K562 (cell line): Measurements from ENCODE around the gene SRSF1.

Experiments
- BDP1 ChIP-seq: IDR thresholded peaks from 3 replicates; pipeline ENCODE4 v1.6.1; 2011; ENCODE audit not compliant: insufficient read length, insufficient read depth
- MAX ChIP-seq: sonication (generic); formaldehyde crosslinking; IDR thresholded peaks from 2 replicates; pipeline ENCODE4 v1.9.0; 2022; ENCODE audit warnings: mild to moderate bottlenecking, missing genetic modification reagents
- MNT ChIP-seq, 2 experiments: fragments of 450-650 bp; conservative IDR thresholded peaks; 2 replicates each; pipeline ENCODE4 v1.6.1; 2017; ENCODE audit warnings: mild to moderate bottlenecking in 2 of 2, moderate library complexity in 2 of 2
- NR2C2 ChIP-seq, 2 experiments: fragments of 200-800 bp in 1 of 2; sonication (Bioruptor generic) in 1 of 2; sonication (generic) in 1 of 2; formaldehyde crosslinking in 1 of 2; IDR thresholded peaks; 2 replicates each; pipeline versions ENCODE4 v1.6.1 to v1.8.0; 2016 to 2022; ENCODE audit warnings: mild to moderate bottlenecking in 1 of 2, missing compliant biosample characterization in 1 of 2, missing genetic modification characterization in 1 of 2, missing genetic modification reagents in 1 of 2
- RB1 ChIP-seq: fragments of 450-650 bp; IDR thresholded peaks from 2 replicates; pipeline ENCODE4 v1.6.1; 2017; ENCODE audit warnings: low read depth, mild to moderate bottlenecking

GRCh38 chr17:57983446-57983845 is 23.6 kb downstream of the SRSF1 start:
- TF ChIP-seq BDP1 (no peak), NR2C2 (CRISPR knock-in tag; IDR thresholded peaks at IDR 0.05) (no peak), NR2C2 (tag; IDR thresholded peaks at IDR 0.05) (no peak), RB1 (no peak), MAX (CRISPR knock-in tag) (no peak), MNT (conservative IDR thresholded peaks at IDR 0.05) (no peak)
